ENCODE measurements around the gene TCF25. TPM values are rescaled to one million over a fixed set of nuclear protein-coding genes. Genes with fewer than 3 reads are reported as not detected.
"Not testable (repeated sequence)": the region's sequence is repeated elsewhere in the genome, so short reads cannot be mapped to it uniquely, and the experiment has no call there.

The TCF25 gene
- total RNA-seq, 1 experiment from 2014 or later, result 76.6 TPM

DNA sequence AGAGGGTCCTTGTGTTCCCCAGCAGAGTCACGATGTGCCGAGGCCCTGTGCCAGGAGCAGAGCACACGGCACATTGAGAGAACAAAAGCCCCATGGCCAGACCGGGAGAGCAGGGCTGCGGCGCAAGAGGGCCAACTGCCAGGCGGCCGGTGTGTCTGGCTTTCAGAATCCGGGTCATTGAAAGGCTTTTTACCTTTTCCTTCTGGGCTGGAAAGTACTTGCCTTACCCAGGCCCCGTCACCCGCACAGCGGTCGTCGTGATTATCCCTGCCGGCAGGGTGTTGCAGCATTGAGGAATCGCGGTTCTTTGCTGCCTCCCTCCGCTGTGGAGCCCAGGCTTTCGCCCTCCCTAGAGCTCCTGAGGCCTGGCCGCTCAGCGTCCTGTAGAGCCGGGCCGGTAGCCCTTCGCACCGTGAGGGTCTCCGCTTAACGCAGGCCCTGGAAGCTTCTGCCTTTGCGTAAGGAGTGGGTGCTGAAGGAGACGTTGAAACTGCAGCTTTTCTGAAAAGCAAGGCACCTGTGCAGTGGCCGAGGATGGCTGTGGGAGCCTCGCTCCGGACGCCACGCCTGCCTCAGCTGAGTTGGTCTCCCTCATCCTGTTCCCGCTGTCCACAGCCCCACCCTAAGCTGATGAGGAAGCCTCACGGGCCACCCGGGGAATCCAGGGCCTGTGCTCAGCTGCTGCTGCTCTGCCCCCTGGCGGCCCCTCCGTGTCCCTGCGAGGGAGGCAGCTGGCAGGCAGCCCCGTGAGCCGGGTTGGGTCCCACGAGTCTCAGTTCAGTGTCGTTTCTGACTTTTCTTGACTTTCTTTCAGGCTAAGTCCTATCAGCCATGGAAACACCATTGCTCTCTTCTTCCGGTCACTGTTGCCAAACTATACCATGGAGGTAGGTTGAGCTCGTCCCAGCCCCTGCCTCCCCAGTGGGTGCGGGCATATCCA, 36.7 kb downstream of the TCF25 start:
- in situ Hi-C loops (cut with HindIII; ENCODE audit: low pct_unique_long_range_greater_than_20kb, low sequenced_read_pairs), result no loop called here
- peak; percentile 81 for DNase-seq (ENCODE audit: low read depth, low spot score)

DNA sequence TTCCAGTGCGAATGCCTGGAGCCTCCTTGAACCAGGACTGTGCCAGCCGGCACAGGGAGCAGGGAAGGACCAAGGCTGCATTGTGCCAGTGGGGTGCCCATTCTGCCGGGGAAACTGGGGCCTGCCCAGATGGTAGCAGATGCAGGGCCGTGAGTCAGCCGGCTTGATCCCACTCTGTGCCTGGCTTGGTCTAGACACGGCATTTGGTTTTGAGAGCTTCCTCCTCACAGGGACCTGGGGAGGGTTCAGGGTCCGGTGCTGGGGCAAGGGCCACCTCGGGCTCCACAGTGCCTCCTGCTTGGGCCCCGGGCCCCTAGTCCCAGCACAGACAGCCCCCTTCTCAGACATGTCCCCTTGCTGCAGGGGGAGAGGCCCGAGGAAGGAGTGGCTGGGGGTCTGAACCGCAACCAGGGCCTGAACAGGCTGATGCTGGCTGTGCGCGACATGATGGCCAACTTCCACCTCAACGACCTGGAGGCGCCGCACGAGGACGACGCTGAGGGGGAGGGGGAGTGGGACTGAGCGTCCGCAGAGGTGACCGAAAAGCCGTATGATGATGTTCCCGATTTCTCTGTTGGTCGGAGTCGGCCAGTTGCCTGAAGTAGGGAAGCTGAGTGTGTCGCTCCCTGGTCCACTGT, 37.4 kb downstream of the TCF25 start:
- DNase-seq (ENCODE audit: low read depth, low spot score), result no peak

DNA sequence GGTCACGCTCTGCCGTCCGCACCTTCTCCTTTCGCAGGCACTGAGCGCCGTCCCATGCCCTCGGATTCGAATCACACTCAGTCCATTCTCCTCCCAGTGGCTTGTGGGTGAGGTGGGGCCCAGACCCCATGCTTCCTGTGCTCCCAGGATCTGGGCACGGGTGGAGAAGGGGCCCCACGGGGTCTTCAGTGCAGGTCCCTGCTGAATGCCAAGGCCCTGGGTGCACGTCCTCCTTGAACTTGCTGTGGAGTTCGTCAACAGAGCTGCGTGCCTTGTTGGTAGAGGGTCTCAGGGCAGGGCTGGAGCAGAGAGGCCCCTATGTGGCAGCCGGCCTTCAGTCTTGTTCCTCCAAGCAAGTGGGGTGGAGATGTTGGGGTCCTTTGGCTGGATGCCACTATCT, 38.0 kb downstream of the TCF25 start:
- in situ Hi-C loops (cut with HindIII; ENCODE audit: low pct_unique_long_range_greater_than_20kb, low sequenced_read_pairs), result no loop called here
- DNase-seq (ENCODE audit: low read depth, low spot score), result no peak

More for the DNA sequence above, 37.4 kb downstream of the TCF25 start:
- in situ Hi-C loops (cut with HindIII; ENCODE audit: low pct_unique_long_range_greater_than_20kb, low sequenced_read_pairs), result no loop called here

DNA sequence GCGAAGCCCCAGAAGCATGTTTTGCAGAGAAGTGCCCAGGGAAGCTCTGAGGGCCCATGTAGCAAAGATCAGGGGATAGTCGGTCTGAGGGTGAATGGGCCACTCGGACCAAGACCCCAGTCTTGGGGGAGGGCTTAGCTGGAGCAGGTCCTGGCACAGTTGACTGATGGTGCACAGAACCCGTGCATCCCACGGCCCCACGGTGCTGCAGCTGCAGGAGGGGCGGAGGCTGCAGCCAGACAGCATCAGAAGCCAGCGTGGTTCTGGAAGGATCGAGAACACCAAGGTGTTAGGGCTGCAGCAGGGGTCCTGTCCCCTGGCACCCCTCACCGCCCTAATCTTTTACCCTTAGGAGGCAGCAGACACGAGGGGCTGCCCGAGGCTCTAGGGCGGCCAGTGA, 38.8 kb downstream of the TCF25 start:
- DNase-seq (ENCODE audit: low read depth, low spot score), result no peak
- in situ Hi-C loops (cut with HindIII; ENCODE audit: low pct_unique_long_range_greater_than_20kb, low sequenced_read_pairs), result no loop called here

GRCh38 chr16:89912627-89913026, 39.2 kb downstream of the TCF25 start:
- no peak for DNase-seq (ENCODE audit: low read depth, low spot score)
- in situ Hi-C loops (cut with HindIII; ENCODE audit: low pct_unique_long_range_greater_than_20kb, low sequenced_read_pairs), result no loop called here

DNA sequence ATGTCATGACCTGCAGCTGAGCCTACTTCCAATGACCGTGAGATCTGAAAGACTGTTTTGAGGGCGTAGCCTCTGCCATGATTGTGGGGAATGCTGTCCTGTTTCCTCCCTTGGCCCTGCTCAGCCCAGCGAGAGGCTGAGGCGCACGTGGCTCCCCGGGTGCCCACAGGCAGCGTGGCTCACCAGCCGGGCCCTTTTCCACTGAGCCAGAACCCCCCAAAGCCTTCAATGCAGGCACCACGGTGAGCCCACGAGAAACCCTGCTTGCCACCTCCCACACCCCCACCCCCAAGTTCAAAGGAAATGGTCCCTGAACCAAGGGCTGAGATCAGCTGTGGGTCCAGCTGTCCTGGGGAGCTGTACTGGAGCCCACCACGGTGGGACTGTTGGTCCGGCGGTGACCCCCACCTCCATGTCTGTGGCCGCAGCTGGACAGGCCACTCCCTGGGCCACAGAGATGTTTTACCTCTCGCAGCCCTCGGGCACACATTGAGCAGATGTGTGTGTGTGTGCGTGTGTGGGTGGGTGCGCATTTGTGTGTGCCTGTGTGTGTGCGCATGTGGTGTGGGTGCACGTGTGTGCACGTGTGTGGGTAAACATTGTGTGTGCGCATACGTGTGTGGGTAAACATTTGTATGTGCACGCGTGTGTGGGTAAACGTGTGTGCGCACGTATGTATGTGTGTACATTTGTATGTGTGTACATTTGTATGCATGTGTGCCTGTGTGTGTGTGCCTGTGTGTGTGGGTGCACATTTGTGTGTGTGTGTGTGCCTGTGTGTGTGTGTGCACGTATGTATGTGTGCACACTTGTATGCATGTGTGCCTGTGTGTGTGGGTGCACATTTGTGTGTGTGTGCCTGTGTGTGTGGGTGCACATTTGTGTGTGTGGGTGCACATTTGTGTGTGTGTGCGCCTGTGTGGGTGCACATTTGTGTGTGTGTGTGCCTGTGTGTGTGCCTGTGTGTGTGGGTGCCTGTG, 40.3 kb downstream of the TCF25 start:
- DNase-seq (ENCODE audit: low read depth, low spot score), result no peak
- in situ Hi-C loops (cut with HindIII; ENCODE audit: low pct_unique_long_range_greater_than_20kb, low sequenced_read_pairs), result no loop called here

DNA sequence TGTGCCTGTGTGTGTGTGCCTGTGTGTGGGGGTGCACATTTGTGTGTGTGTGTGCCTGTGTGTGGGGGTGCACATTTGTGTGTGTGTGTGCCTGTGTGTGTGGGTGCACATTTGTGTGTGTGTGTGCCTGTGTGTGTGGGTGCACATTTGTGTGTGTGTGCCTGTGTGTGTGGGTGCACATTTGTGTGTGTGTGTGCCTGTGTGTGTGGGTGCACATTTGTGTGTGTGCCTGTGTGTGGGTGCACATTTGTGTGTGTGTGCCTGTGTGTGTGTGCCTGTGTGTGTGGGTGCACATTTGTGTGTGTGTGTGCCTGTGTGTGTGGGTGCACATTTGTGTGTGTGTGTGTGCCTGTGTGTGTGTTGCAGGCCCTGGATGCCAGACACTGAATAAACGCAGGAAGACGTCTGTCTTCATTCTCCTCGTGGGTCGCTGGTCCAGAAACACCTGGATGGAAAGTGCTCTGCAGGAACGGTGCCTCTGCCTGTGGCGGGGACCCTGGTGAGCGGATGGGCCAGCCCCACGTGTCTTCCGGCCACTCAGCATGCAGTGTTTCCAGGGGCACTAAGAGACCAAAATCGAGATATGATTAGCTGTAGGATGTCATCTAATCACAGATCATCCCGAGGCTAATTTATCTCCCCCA, 41.4 kb downstream of the TCF25 start:
- DNase-seq (ENCODE audit: low read depth, low spot score); in situ Hi-C loops (cut with HindIII; ENCODE audit: low pct_unique_long_range_greater_than_20kb, low sequenced_read_pairs): not testable (repeated sequence)

GRCh38 chr16:89915303-89916232, 42.2 kb downstream of the TCF25 start:
- in situ Hi-C loops (cut with HindIII; ENCODE audit: low pct_unique_long_range_greater_than_20kb, low sequenced_read_pairs), result no loop called here
- DNase-seq (ENCODE audit: low read depth, low spot score), result peak; percentile 41

GRCh38 chr16:89917773-89918452, 44.5 kb downstream of the TCF25 start:
- in situ Hi-C loops (cut with HindIII; ENCODE audit: low pct_unique_long_range_greater_than_20kb, low sequenced_read_pairs), result no loop called here
- DNase-seq (ENCODE audit: low read depth, low spot score), result peak; percentile 92

DNA sequence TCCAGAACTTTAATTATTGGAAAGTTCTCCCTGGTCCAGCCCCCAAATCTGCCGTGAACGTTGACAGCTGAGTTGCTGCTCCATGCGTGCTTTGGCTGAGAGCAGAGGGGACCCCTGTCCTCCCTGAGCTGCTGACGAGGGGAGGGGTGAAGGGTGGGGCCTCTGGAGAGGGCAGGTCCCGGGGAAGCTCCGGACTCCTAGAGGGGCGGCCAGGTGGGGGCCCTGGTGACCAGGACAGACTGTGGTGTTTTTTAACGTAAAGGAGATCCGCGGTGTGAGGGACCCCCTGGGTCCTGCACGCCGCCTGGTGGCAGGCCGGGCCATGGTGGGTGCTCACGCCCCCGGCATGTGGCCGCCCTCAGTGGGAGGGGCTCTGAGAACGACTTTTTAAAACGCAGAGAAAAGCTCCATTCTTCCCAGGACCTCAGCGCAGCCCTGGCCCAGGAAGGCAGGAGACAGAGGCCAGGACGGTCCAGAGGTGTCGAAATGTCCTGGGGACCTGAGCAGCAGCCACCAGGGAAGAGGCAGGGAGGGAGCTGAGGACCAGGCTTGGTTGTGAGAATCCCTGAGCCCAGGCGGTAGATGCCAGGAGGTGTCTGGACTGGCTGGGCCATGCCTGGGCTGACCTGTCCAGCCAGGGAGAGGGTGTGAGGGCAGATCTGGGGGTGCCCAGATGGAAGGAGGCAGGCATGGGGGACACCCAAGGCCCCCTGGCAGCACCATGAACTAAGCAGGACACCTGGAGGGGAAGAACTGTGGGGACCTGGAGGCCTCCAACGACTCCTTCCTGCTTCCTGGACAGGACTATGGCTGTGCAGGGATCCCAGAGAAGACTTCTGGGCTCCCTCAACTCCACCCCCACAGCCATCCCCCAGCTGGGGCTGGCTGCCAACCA, 45.3 kb downstream of the TCF25 start, which contains the start of gene MC1R:
Gene MC1R, plus strand, starts transcription at position 410 of the 895 bp plus-strand sequence. Its CDS starts 397 bp downstream, at position 807.
- peak; percentile 72 for DNase-seq (ENCODE audit: low read depth, low spot score)
- in situ Hi-C loops (cut with HindIII; ENCODE audit: low pct_unique_long_range_greater_than_20kb, low sequenced_read_pairs), result no loop called here

- DNase-seq (ENCODE audit: low read depth, low spot score), result no peak
- in situ Hi-C loops (cut with HindIII; ENCODE audit: low pct_unique_long_range_greater_than_20kb, low sequenced_read_pairs), result no loop called here
Observed at GRCh38 chr16:89919535-89920406, 46.4 kb downstream of the TCF25 start.

GRCh38 chr16:89920723-89921122, 47.3 kb downstream of the TCF25 start:
- no peak for DNase-seq (ENCODE audit: low read depth, low spot score)
- in situ Hi-C loops (cut with HindIII; ENCODE audit: low pct_unique_long_range_greater_than_20kb, low sequenced_read_pairs), result no loop called here

DNA sequence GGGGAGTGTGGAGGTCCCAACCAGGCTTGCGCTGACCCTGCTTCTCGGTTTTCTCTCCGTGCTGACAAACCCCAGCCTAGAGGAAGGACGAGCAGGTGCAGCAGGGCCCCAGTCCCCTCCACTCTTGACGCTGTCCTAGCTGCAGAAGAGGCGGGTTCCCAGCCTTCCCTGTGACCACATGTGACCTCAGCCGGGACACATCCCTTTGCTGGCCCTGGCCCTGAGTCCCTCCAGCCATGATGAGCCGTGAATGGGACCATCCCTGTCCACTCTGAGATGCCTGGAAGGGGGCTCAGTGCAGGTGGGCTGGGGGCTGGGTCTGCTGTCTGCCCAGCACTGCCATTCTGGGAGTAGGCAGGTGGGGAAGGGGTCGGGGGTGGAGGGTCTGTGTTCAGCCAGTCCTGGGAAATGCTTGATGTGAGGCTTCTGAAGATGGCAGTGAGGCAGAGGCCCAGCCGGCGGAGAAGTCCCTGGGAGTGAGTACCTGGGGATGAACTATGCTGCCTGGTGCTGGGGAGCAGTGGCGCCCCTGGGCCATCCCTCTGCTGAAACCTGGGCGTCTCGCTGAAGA, 47.8 kb downstream of the TCF25 start:
- no peak for DNase-seq (ENCODE audit: low read depth, low spot score)
- in situ Hi-C loops (cut with HindIII; ENCODE audit: low pct_unique_long_range_greater_than_20kb, low sequenced_read_pairs), result no loop called here

All from SK-MEL-5 (cell line).